ENCODE results near the gene TMEM150C.
"Not testable (repeated sequence)": the region's sequence is repeated elsewhere in the genome, so short reads cannot be mapped to it uniquely, and the experiment has no call there.

The TMEM150C gene

GRCh38 chr4:82510216-82510615 lies 51.6 kb downstream of the TMEM150C start:
- DNase-seq, result no peak

GRCh38 chr4:82508806-82509428 lies 52.9 kb downstream of the TMEM150C start:
- DNase-seq, result no peak

- DNase-seq, result no peak
Observed at GRCh38 chr4:82508011-82508410, 53.8 kb downstream of the TMEM150C start.

GRCh38 chr4:82501154-82501442 lies 60.7 kb downstream of the TMEM150C start:
- DNase-seq, result no peak

- no peak for DNase-seq
Observed at GRCh38 chr4:82500435-82501153, 61.2 kb downstream of the TMEM150C start.

- no peak for DNase-seq
Observed at GRCh38 chr4:82499738-82500434, 61.9 kb downstream of the TMEM150C start.

- no peak for DNase-seq
Observed at GRCh38 chr4:82496349-82496748, 65.4 kb downstream of the TMEM150C start.

GRCh38 chr4:82495666-82496065 lies 66.1 kb downstream of the TMEM150C start:
- no peak for DNase-seq

- no peak for DNase-seq
Observed at GRCh38 chr4:82493721-82494425, 67.9 kb downstream of the TMEM150C start.

GRCh38 chr4:82491251-82491960 lies 70.4 kb downstream of the TMEM150C start:
- no peak for DNase-seq

GRCh38 chr4:82489987-82490386 lies 71.8 kb downstream of the TMEM150C start:
- DNase-seq, result no peak

GRCh38 chr4:82489076-82489475 lies 72.7 kb downstream of the TMEM150C start:
- DNase-seq, result no peak

- no peak for DNase-seq
Observed at GRCh38 chr4:82484996-82485783, 76.6 kb downstream of the TMEM150C start.

- no peak for DNase-seq
Observed at GRCh38 chr4:82482387-82482786, 79.4 kb downstream of the TMEM150C start.

- no peak for DNase-seq
Observed at GRCh38 chr4:82481506-82481840, 80.3 kb downstream of the TMEM150C start.

GRCh38 chr4:82480771-82481505 lies 80.8 kb downstream of the TMEM150C start:
- DNase-seq, result no peak

GRCh38 chr4:82479562-82479961 lies 82.2 kb downstream of the TMEM150C start:
- no peak for DNase-seq

- DNase-seq, result not testable (repeated sequence)
Observed at GRCh38 chr4:82477469-82477868, 84.3 kb downstream of the TMEM150C start.

- DNase-seq, result not testable (repeated sequence)
Observed at GRCh38 chr4:82475931-82476330, 85.9 kb downstream of the TMEM150C start.

- DNase-seq, result no peak
Observed at GRCh38 chr4:82473621-82474164, 88.1 kb downstream of the TMEM150C start.

GRCh38 chr4:82473080-82473479 lies 88.7 kb downstream of the TMEM150C start:
- not testable (repeated sequence) for DNase-seq
